ENCODE measurements around the gene DNAJC5. TPM values are rescaled to one million over a fixed set of nuclear protein-coding genes. Genes with fewer than 3 reads are reported as not detected.
A peak's percentile ranks its signal among the peaks of the same experiment; 100 is the strongest.
"Not testable (repeated sequence)": the region's sequence is repeated elsewhere in the genome, so short reads cannot be mapped to it uniquely, and the experiment has no call there.

Gene DNAJC5
- total RNA-seq, 1 experiment from 2014 or later = 109 TPM

- no peak for DNase-seq (ENCODE audit: low spot score)
Observed at GRCh38 chr20:63861365-63861934, 33.5 kb upstream of the DNAJC5 start, which contains the start of gene ABHD16B. Gene ABHD16B (plus strand): TSS chr20:63861498. CDS start chr20:63861541, 43 bp downstream.

DNA sequence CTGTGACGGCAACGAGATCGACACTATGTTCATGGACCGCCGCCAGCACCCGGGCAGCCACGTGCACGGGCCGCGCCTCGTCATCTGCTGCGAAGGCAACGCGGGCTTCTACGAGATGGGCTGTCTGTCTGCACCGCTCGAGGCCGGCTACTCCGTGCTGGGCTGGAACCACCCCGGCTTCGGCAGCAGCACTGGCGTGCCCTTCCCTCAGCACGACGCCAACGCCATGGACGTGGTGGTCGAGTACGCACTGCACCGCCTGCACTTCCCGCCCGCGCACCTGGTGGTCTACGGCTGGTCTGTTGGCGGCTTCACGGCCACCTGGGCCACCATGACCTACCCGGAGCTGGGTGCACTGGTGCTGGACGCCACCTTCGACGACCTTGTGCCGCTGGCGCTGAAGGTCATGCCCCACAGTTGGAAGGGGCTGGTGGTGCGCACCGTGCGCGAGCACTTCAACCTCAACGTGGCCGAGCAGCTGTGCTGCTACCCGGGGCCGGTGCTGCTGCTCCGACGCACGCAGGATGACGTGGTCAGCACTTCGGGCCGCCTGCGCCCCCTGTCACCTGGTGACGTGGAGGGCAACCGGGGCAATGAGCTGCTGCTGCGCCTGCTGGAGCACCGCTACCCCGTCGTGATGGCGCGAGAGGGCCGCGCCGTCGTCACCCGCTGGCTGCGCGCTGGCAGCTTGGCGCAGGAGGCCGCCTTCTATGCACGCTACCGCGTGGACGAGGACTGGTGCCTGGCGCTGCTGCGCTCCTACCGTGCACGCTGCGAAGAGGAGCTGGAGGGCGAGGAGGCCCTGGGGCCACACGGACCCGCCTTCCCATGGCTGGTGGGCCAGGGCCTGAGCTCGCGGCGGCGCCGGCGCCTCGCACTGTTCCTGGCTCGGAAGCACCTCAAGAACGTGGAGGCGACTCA is 32.7 kb upstream of the DNAJC5 start:
- no peak for DNase-seq (ENCODE audit: low spot score)

DNA sequence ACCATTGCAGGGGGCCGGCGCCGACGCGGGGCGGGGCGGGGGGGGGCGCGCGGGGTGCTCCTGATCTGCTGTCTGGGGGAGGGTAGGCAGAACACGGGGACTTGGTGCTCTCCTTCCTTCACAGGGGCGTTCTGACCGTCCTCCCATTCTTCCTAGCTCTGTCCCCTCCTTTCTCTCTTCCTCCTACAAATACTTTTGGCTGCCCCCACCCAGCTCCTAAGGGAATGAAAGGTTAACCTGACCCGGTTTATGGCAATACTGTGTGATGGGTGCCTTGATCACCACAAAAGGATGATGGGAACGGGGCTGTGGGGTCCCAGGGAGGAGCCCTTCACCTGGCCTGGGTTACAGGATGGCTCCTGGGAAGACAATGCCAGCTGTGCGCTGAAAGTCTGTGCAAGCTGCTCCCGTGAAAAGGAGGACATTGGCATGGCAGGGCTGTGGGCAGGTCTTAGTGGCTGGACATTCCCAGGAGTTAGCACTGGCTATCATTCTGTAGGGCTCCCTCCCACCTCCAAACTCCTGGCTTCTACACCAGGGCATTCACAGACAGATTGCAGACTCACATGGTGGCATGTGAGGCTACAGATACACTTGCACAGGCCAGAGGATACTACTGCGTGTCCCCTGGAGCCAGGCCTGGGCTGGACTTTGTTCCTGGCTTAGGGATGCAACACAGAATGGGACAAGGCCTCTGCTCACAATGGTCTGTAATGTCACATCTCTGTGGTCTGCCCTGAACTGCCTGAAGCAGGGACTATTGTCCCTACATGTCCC is 31.7 kb upstream of the DNAJC5 start:
- DNase-seq (ENCODE audit: low spot score) = no peak

DNA sequence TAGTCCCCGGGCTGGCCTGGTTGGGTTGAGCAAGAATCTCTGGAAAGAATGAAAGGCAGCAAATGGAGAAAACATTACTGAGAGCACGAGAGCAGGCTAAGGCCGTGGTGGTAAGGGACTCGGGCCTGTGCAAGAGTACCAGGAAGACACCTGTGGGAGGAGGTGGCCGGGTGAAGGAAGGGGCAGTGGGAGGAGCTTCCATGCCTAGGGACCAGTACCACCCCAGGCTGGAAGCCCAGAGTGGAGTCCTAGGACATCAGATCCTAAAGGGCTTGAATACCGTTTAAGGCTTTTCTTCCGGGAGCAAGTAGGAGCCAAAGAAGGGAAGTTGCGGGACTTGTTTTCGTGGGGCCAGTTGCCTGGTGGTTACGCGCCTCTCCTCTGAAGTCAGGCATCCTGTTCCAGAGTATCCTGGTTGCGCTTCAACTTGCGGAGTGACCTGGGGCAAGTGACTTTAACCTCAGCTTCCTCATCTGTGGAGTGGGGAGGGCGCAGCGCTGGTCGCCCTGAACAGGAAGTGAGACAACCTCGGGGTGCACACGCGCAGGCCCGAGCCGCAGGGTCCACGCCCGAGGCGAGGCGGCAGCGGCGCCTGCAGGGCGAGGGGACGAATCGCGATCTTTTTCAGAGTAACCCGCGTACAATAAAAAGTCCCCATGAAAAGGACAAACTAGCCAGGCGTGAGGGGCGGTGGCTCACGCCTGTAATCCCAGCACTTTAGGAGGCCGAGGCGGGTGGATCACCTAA is 31.0 kb upstream of the DNAJC5 start:
- peak; percentile 97 for DNase-seq (ENCODE audit: low spot score)

GRCh38 chr20:63864545-63864977 is 30.4 kb upstream of the DNAJC5 start:
- DNase-seq (ENCODE audit: low spot score) = no peak

- peak; percentile 100 for DNase-seq (ENCODE audit: low spot score)
Observed at GRCh38 chr20:63864978-63865640, 29.8 kb upstream of the DNAJC5 start, which contains the start of gene TPD52L2. Gene TPD52L2 (plus strand): TSS chr20:63865270. CDS start chr20:63865366, 96 bp downstream.

DNA sequence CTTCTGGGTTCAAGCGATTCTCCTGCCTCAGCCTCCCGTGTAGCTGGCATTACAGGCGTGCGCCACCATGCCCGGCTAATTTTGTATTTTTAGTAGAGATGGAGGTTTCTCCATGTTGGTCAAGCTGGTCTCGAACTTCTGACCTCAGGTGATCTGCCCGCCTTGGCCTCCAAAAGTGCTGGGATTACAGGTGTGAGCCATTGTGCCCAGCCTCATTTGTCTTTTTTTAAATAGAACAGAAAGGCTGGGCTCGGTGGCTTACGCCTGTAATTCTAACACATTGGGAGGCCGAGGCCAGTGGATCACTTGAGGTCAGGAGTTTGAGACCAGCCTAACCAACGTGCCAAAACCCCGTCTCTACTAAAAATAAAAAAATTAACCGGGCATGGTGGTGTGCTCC is 27.9 kb upstream of the DNAJC5 start:
- not testable (repeated sequence) for DNase-seq (ENCODE audit: low spot score)

GRCh38 chr20:63868264-63868663 is 26.7 kb upstream of the DNAJC5 start:
- no peak for DNase-seq (ENCODE audit: low spot score)

GRCh38 chr20:63873477-63873971 is 21.4 kb upstream of the DNAJC5 start:
- DNase-seq (ENCODE audit: low spot score) = no peak

DNA sequence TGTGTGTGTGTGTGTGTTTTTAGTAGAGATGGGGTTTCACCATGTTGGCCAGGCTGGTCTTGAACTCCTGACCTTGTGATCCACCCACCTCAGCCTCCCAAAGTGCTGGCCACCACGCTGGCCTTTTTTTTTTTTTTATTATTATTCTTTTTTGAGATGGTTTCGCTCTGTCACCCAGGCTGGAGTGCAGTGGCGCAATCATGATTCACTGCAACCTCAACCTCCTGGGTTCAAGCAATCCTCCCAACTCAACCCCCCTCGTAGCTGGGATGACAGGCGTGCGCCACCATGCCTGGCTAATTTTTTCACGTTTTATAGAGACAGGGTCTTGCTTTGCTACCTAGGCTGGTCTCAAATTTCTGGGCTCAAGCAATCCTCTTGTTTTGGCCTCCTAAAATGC is 20.7 kb upstream of the DNAJC5 start:
- not testable (repeated sequence) for DNase-seq (ENCODE audit: low spot score)

- no peak for DNase-seq (ENCODE audit: low spot score)
Observed at GRCh38 chr20:63876489-63877036, 18.4 kb upstream of the DNAJC5 start.

- no peak for DNase-seq (ENCODE audit: low spot score)
Observed at GRCh38 chr20:63877755-63878470, 17.0 kb upstream of the DNAJC5 start.

- DNase-seq (ENCODE audit: low spot score) = no peak
Observed at GRCh38 chr20:63878899-63879663, 15.8 kb upstream of the DNAJC5 start.

DNA sequence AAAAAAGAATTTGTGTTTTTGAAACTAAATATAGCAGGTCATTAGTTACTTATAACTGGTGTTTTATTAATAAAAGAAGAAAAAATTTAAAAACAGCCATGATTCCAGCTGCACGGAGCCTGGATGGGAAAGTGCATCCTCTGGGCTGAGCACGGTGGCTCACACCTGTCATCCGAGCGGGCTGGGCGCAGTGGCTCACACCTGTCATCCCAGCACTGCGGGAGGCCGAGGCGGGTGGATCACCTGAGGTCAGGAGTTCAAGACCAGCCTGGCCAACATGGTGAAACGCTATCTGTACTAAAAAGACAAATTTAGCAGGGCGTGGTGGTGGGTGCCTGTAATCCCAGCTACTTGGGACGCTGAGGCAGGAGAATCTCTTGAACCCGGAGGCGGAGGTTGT is 14.0 kb upstream of the DNAJC5 start:
- not testable (repeated sequence) for DNase-seq (ENCODE audit: low spot score)

DNA sequence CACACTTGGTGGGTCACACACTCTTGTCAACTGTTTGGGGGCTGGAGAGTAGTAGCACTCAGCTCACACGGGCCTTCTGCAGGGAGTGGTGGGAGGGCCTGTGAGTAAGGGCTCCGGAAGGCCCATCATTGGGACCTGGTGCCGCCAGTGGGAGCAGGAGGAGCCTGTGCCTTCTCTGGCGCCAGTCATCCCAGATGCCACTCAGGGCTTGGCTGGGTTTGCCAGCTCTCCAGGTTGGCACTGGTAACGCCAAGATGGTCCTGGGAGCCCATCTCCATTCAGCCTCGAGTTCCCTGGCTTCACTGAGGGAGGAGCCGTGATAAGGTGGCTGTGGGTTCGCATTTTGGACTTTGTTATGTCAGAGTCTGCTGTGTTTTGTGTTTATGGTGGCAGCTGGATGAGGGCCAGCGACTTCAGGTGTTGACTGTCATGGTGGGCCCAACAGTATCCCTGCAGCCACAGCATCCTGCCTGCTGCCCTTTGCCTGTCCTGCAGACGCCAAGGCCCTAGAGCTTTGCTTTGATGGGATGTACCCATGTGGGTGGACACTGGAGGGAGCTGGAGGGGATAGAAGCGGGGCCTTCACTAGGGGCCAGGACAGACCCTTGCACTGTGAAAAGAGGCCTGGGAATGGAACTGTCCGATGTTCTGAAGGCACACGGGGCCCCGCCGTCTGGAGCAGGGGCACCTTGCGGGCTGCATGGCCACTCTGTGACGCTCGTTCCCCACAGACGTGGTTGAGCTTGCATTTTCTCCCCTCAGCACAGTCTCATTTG is 13.3 kb upstream of the DNAJC5 start:
- no peak for DNase-seq (ENCODE audit: low spot score)

DNA sequence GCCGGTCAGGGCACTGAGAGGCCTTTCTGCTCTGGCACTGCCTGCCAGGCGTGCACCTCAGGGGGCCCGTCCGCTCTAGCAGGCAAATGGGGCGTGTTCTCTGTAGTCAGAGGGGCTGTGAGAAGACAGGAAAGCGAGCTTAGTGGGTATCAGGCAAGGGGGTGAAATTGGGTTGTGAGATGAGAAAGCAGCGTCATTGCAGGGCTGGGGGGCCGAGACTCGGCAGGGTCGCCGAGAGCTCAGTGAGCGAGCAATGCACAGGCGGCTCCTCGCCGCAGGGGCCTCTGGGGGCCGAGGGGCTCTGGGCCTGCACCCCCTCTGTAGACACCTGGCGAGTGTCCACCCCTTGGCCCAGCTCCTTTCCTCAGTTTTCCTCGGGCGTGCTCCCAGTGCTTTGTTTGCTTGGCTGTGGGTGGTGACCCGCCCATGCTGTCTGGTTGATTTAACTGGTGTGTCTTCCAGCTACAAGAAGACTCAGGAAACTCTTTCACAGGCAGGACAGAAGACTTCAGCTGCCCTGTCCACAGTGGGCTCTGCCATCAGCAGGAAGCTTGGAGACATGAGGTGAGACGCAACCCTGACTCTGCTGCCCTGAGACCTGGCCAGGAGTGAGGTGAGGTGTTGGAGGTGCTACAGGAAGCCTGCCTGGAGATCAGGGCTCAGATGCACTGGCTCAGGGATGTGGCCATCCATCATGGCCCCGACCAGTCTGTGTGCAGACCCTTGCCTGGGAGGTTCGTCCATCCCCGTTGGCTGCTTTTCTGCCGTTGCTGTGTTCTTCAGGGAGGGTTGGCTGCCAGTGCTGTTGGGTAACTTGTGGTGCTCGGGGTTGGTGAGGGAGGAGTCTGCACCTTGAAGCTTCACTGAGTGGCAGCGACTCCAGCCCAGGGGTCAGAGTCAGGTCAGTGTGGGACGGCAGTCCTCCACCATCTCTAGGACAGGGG is 12.4 kb upstream of the DNAJC5 start:
- no peak for DNase-seq (ENCODE audit: low spot score)

- DNase-seq (ENCODE audit: low spot score) = no peak
Observed at GRCh38 chr20:63883201-63883593, 11.7 kb upstream of the DNAJC5 start.
